Left renal pelvis (tissue), 4 donors: Measurements from ENCODE around the gene TMC4. TPM values are rescaled to one million over a fixed set of nuclear protein-coding genes. Genes with fewer than 3 reads are reported as not detected.
"Not testable (repeated sequence)": the region's sequence is repeated elsewhere in the genome, so short reads cannot be mapped to it uniquely, and the experiment has no call there.

Source experiments
- DNase-seq, 4 donors: peaks; one replicate each; pipeline ENCODE4 v3.0.0-alpha.2; 2013; ENCODE audit warnings: low read depth in 4 of 4, low spot score in 3 of 4
- polyA plus RNA-seq, 4 donors: library from polyadenylated mRNA; unstranded; fragments of 120-200 nt; gene quantifications; one replicate each; pipeline ENCODE4 v1.2.1, GENCODE V29; 2013; ENCODE audit not compliant: insufficient read length in 4 of 4

Gene TMC4
- 10 to 100 TPM in 3 of 4 donors, 1 to 10 TPM in 1; 3.8 to 50.3 (median 32.4) TPM for polyA plus RNA-seq

GRCh38 chr19:54172471-54173358 lies at the start of gene TMC4:
Gene TMC4, minus strand, starts transcription at chr19:54173160. Its CDS starts 43 bp downstream, at chr19:54173117.
- no peak for DNase-seq

GRCh38 chr19:54221947-54222346 lies 49.0 kb upstream of the TMC4 start:
- not testable (repeated sequence) for DNase-seq

- DNase-seq = not testable (repeated sequence)
Measured at GRCh38 chr19:54219702-54220101, 46.7 kb upstream of the TMC4 start.

GRCh38 chr19:54218960-54219661 lies 46.2 kb upstream of the TMC4 start:
- no peak for DNase-seq

GRCh38 chr19:54218259-54218658 lies 45.3 kb upstream of the TMC4 start:
- DNase-seq = no peak

- not testable (repeated sequence) for DNase-seq
Measured at GRCh38 chr19:54217517-54218247, 44.7 kb upstream of the TMC4 start.

- no peak for DNase-seq
Measured at GRCh38 chr19:54216869-54217268, 43.9 kb upstream of the TMC4 start.

- not testable (repeated sequence) for DNase-seq
Measured at GRCh38 chr19:54214734-54215133, 41.8 kb upstream of the TMC4 start.

- DNase-seq = not testable (repeated sequence)
Measured at GRCh38 chr19:54214217-54214616, 41.3 kb upstream of the TMC4 start.

GRCh38 chr19:54211235-54211634 lies 38.3 kb upstream of the TMC4 start:
- no peak for DNase-seq

- peak in 2 of 4 donors; percentile 60 to 73 for DNase-seq
Measured at GRCh38 chr19:54209811-54210494, 37.0 kb upstream of the TMC4 start.

GRCh38 chr19:54209058-54209810 lies 36.3 kb upstream of the TMC4 start:
- no peak for DNase-seq

- DNase-seq = no peak
Measured at GRCh38 chr19:54208784-54209057, 35.8 kb upstream of the TMC4 start.

GRCh38 chr19:54207983-54208783 lies 35.2 kb upstream of the TMC4 start:
- no peak for DNase-seq

GRCh38 chr19:54207676-54207982 lies 34.7 kb upstream of the TMC4 start:
- DNase-seq = no peak

GRCh38 chr19:54207193-54207592 lies 34.2 kb upstream of the TMC4 start:
- not testable (repeated sequence) for DNase-seq

- no peak for DNase-seq
Measured at GRCh38 chr19:54206831-54207177, 33.8 kb upstream of the TMC4 start.

GRCh38 chr19:54206030-54206830 lies 33.3 kb upstream of the TMC4 start:
- DNase-seq = no peak
